SK-N-SH (cell line): ENCODE results near the gene RAD51B. TPM values are rescaled to one million over a fixed set of nuclear protein-coding genes. Genes with fewer than 3 reads are reported as not detected.
"Not testable (repeated sequence)": the region's sequence is repeated elsewhere in the genome, so short reads cannot be mapped to it uniquely, and the experiment has no call there.

Experiments used
- CTCF ChIA-PET: fragments of 300-600, 350-600 bp; formaldehyde crosslinking; extraction: SDS; loops from one replicate; lab custom pipeline; 2021; lab: Yijun Ruan, JAX
- POLR2A ChIA-PET: fragments of 350-600 bp; sonication (Branson Sonifier 250); formaldehyde crosslinking; extraction: SDS; loops from one replicate; lab custom pipeline; 2020; ENCODE audit warnings: antibody characterized with exemption, inconsistent platforms; lab: Yijun Ruan, JAX
- DNase-seq: peaks from one replicate; pipeline ENCODE4 v3.0.0; 2012
- H2AFZ ChIP-seq: fragments of 200-600 bp; sonication (generic); 2 replicates; pipeline ENCODE4 v1.8.1; 2016; ENCODE audit warnings: antibody characterized with exemption, mild to moderate bottlenecking, low read depth
- H3F3A ChIP-seq: fragments of 200-600 bp; sonication (generic); replicated peaks from 2 replicates; pipeline ENCODE3; 2016; ENCODE audit warnings: antibody characterized with exemption, mild to moderate bottlenecking; ENCODE audit not compliant: insufficient read depth
- H3K27ac ChIP-seq, 2 experiments: fragments of 200-500 bp in 1 of 2; fragments of 200-600 bp in 1 of 2; sonication (Bioruptor generic) in 1 of 2; sonication (generic), shearing (Covaris generic) in 1 of 2; 2 replicates each; pipeline versions ENCODE4 v1.5.1 to v1.6.1; 2014 to 2016; ENCODE audit warnings: low read depth in 2 of 2, inconsistent platforms in 1 of 2, low read length in 1 of 2, mild to moderate bottlenecking in 1 of 2, mixed read lengths in 1 of 2
- H3K27me3 ChIP-seq: fragments of 200-600 bp; sonication (generic), shearing (Covaris generic); 2 replicates; pipeline ENCODE4 v1.6.1; 2016; ENCODE audit warnings: mixed run types; ENCODE audit not compliant: insufficient read depth
- H3K36me3 ChIP-seq, 2 experiments: fragments of 200-500 bp in 1 of 2; fragments of 200-600 bp in 1 of 2; sonication (Bioruptor generic) in 1 of 2; sonication (generic) in 1 of 2; replicated peaks in 1 of 2; 2 replicates each; pipeline versions ENCODE3 to v1.5.1; 2014 to 2016; ENCODE audit warnings: low read length in 1 of 2, mild to moderate bottlenecking in 1 of 2; ENCODE audit not compliant: insufficient read depth in 2 of 2, control insufficient read depth in 1 of 2
- H3K4me1 ChIP-seq, 2 experiments: fragments of 200-500 bp in 1 of 2; fragments of 200-600 bp in 1 of 2; sonication (Bioruptor generic) in 1 of 2; sonication (generic), shearing (Covaris generic) in 1 of 2; 2 replicates each; pipeline versions ENCODE4 v1.5.1 to v1.6.1; 2014 to 2016; ENCODE audit warnings: low read depth in 1 of 2, low read length in 1 of 2, mixed run types in 1 of 2; ENCODE audit not compliant: insufficient read depth in 2 of 2, control insufficient read depth in 1 of 2
- H3K4me2 ChIP-seq: fragments of 200-600 bp; sonication (generic), shearing (Covaris generic); 2 replicates; pipeline ENCODE4 v1.6.1; 2017; ENCODE audit warnings: mixed run types
- H3K4me3 ChIP-seq, 2 experiments: fragments of 200-500 bp in 1 of 2; fragments of 200-600 bp in 1 of 2; sonication (Bioruptor generic) in 1 of 2; sonication (generic), shearing (Covaris generic) in 1 of 2; 2 replicates each; pipeline versions ENCODE4 v1.5.1 to v1.8.1; 2014 to 2016; ENCODE audit warnings: low read depth in 2 of 2, inconsistent platforms in 1 of 2, low read length in 1 of 2, mild to moderate bottlenecking in 1 of 2, mixed read lengths in 1 of 2, moderate library complexity in 1 of 2
- H3K79me2 ChIP-seq: fragments of 200-600 bp; sonication (generic); 2 replicates; pipeline ENCODE4 v1.8.1; 2017; ENCODE audit warnings: mild to moderate bottlenecking; ENCODE audit not compliant: insufficient read depth
- H3K9ac ChIP-seq: fragments of 200-600 bp; sonication (generic); 2 replicates; pipeline ENCODE4 v1.6.1; 2017; ENCODE audit warnings: mixed run types
- H3K9me2 ChIP-seq: fragments of 200-600 bp; sonication (generic); 2 replicates; pipeline ENCODE4 v1.6.1; 2017; ENCODE audit warnings: mixed run types
- H3K9me3 ChIP-seq: fragments of 200-600 bp; sonication (generic); 2 replicates; pipeline ENCODE4 v1.6.1; 2017; ENCODE audit warnings: mixed run types, mild to moderate bottlenecking, moderate library complexity
- H4K20me1 ChIP-seq: fragments of 200-600 bp; sonication (generic); 2 replicates; pipeline ENCODE4 v1.6.1; 2017; ENCODE audit warnings: mild to moderate bottlenecking, mixed run types; ENCODE audit not compliant: insufficient read depth
- ELF1 ChIP-seq: IDR thresholded peaks from 2 replicates; pipeline ENCODE4 v1.4.0; 2012
- EP300 ChIP-seq, 2 experiments: IDR thresholded peaks; 2 replicates each; pipeline versions ENCODE4 v1.4.0 to v1.6.1; 2012; ENCODE audit warnings: borderline replicate concordance in 1 of 2, low read depth in 1 of 2, low read length in 1 of 2
- EZH2phosphoT487 ChIP-seq: fragments of 200-600 bp; sonication (generic); IDR thresholded peaks from 2 replicates; pipeline ENCODE4 v1.6.1; 2017; ENCODE audit warnings: low read depth, mixed run types, mild to moderate bottlenecking, antibody characterized with exemption, moderate library complexity, borderline replicate concordance
- FOSL2 ChIP-seq: IDR thresholded peaks from 2 replicates; pipeline ENCODE4 v1.4.0; 2012; ENCODE audit warnings: low read depth, mild to moderate bottlenecking, moderate library complexity, borderline replicate concordance
- FOXM1 ChIP-seq: IDR thresholded peaks from 2 replicates; pipeline ENCODE4 v1.4.0; 2012; ENCODE audit warnings: low read depth, mild to moderate bottlenecking
- GABPA ChIP-seq: IDR thresholded peaks from 2 replicates; pipeline ENCODE4 v1.4.0; 2012; ENCODE audit warnings: low read depth, mild to moderate bottlenecking
- GATA2 ChIP-seq: sonication (generic); formaldehyde crosslinking; IDR thresholded peaks from 2 replicates; pipeline ENCODE4 v1.5.0; 2020; ENCODE audit warnings: mild to moderate bottlenecking, missing genetic modification reagents
- JUND ChIP-seq: IDR thresholded peaks from 2 replicates; pipeline ENCODE4 v1.4.0; 2012
- MEF2A ChIP-seq: IDR thresholded peaks from 2 replicates; pipeline ENCODE4 v1.4.0; 2012; ENCODE audit warnings: low read depth, borderline replicate concordance
- MXI1 ChIP-seq: IDR thresholded peaks from 2 replicates; pipeline ENCODE4 v1.6.1; 2012; ENCODE audit warnings: mild to moderate bottlenecking, low read depth, low read length, improper control_type of control experiment
- NRF1 ChIP-seq: IDR thresholded peaks from 2 replicates; pipeline ENCODE4 v1.6.1; 2012; ENCODE audit warnings: low read depth, mild to moderate bottlenecking, low read length
- PBX3 ChIP-seq: IDR thresholded peaks from 2 replicates; pipeline ENCODE4; 2012
- POLR2AphosphoS5 ChIP-seq: IDR thresholded peaks from 2 replicates; pipeline ENCODE4 v1.6.1; 2012; ENCODE audit warnings: low read depth, low read length
- REST ChIP-seq: IDR thresholded peaks from 2 replicates; pipeline ENCODE4 v1.6.1; 2012; ENCODE audit warnings: mild to moderate bottlenecking, low read depth, low read length, moderate library complexity
- SIN3A ChIP-seq: IDR thresholded peaks from 2 replicates; pipeline ENCODE4 v1.6.1; 2012; ENCODE audit warnings: low read depth, mild to moderate bottlenecking, low read length, moderate library complexity, borderline replicate concordance
- SMC3 ChIP-seq: IDR thresholded peaks from 2 replicates; pipeline ENCODE4 v1.6.1; 2012; ENCODE audit warnings: low read depth, low read length, improper control_type of control experiment
- TAF1 ChIP-seq: IDR thresholded peaks from 2 replicates; pipeline ENCODE4 v1.6.1; 2012; ENCODE audit warnings: low read depth, mild to moderate bottlenecking, low read length, moderate library complexity, borderline replicate concordance
- USF2 ChIP-seq: fragments of 150-350 bp; IDR thresholded peaks from 2 replicates; pipeline ENCODE4 v1.6.1; 2017; ENCODE audit warnings: antibody characterized with exemption, low read length, low read depth, borderline replicate concordance
- YY1 ChIP-seq: IDR thresholded peaks from 2 replicates; pipeline ENCODE4 v1.4.0; 2012; ENCODE audit warnings: low read depth, mild to moderate bottlenecking
- WGBS: methylation state at CpG from one replicate; pipeline ENCODE4 v1.1.6; 2017; ENCODE audit warnings: low lambda C conversion rate; 5-methylcytosine and 5-hydroxymethylcytosine counted together
- polyA plus RNA-seq, 3 experiments: library from polyadenylated mRNA; depleted of rRNA; stranded (reverse); fragments of >200 nt; gene quantifications; 2 replicates each; pipeline ENCODE4 v1.2.3, GENCODE V29; 2012

Gene RAD51B
- polyA plus RNA-seq, 1 of the 3 experiments (the other 2 are of a cell fraction) = 6.0 TPM

GRCh38 chr14:68219407-68219806 lies 399.8 kb downstream of the RAD51B start:
- 100% methylated on average over 7 of the region's 7 CpGs for WGBS
- H3K9ac ChIP-seq = no peak overlapping the region
- no peaks in the 10 kb centered on the region; a peak in 1 of 4 replicates for H3K4me1 ChIP-seq
- no peaks in the 10 kb centered on the region for H3K9me3 ChIP-seq
- no peaks in the 10 kb centered on the region for H3K27me3 ChIP-seq
- H2AFZ ChIP-seq = no peak overlapping the region
- H3K36me3 ChIP-seq = no peaks in the 10 kb centered on the region
- H3K27ac ChIP-seq = no peak overlapping the region
- no peak for DNase-seq
- TF ChIP-seq REST = no peak
- no peak for TF ChIP-seq TAF1
- TF ChIP-seq GATA2 (CRISPR knock-in tag) = no peak
- no peak for TF ChIP-seq GABPA
- no peak for TF ChIP-seq POLR2AphosphoS5
- no peak for TF ChIP-seq EZH2phosphoT487
- no peak for TF ChIP-seq MXI1
- TF ChIP-seq USF2 = no peak
- TF ChIP-seq FOSL2 = no peak
- no peak for TF ChIP-seq FOXM1
- no peak for TF ChIP-seq EP300 (IDR thresholded peaks at IDR 0.05; ENCODE audit: borderline replicate concordance in 1 of 2, low read depth in 1 of 2, low read length in 1 of 2)
- no peak for TF ChIP-seq SIN3A
- TF ChIP-seq MEF2A = no peak
- no peak for TF ChIP-seq PBX3
- no peak for TF ChIP-seq JUND
- no peak for TF ChIP-seq SMC3
- TF ChIP-seq NRF1 = no peak
- no peak for TF ChIP-seq ELF1
- no peak for TF ChIP-seq YY1
- no peaks in the 10 kb centered on the region for H3K79me2 ChIP-seq
- ChIA-PET POLR2A (no interaction called here), CTCF (no interaction called here)
- H3K4me3 ChIP-seq = no peak overlapping the region
- no peaks in the 10 kb centered on the region for H3F3A ChIP-seq
- no peaks in the 10 kb centered on the region for H3K9me2 ChIP-seq
- H4K20me1 ChIP-seq = no peaks in the 10 kb centered on the region
- H3K4me2 ChIP-seq = no peak overlapping the region

GRCh38 chr14:68221046-68221445 lies 401.5 kb downstream of the RAD51B start:
- H4K20me1 ChIP-seq, H3K27me3 ChIP-seq, H3K79me2 ChIP-seq, H3K4me3 ChIP-seq, H3K36me3 ChIP-seq, H3K4me1 ChIP-seq, H2AFZ ChIP-seq, H3K9ac ChIP-seq, H3K4me2 ChIP-seq, POLR2A ChIA-PET, H3K27ac ChIP-seq, H3K9me2 ChIP-seq, DNase-seq, H3K9me3 ChIP-seq, H3F3A ChIP-seq: not testable (repeated sequence)
- CTCF ChIA-PET = interaction anchor here (0.6 kb wide), 1 partner anchor 67 kb away, joined by 3 read pairs; no protein-coding TSS in a partner anchor
- 97% methylated on average over 2 of the region's 2 CpGs for WGBS
